ENCODE data around the gene CD247. TPM values are rescaled to one million over a fixed set of nuclear protein-coding genes. Genes with fewer than 3 reads are reported as not detected.

CD247 gene
- polyA plus RNA-seq, 1 donor, result 1.2 TPM

- no peak for DNase-seq (ENCODE audit: low read depth)
Measured at GRCh38 chr1:167512046-167512654, 6.2 kb downstream of the CD247 start.

- DNase-seq (ENCODE audit: low read depth), result no peak
Measured at GRCh38 chr1:167511374-167511986, 6.8 kb downstream of the CD247 start.

GRCh38 chr1:167510881-167511280, 7.4 kb downstream of the CD247 start:
- no peak for DNase-seq (ENCODE audit: low read depth)

GRCh38 chr1:167510244-167510643, 8.1 kb downstream of the CD247 start:
- DNase-seq (ENCODE audit: low read depth), result no peak

GRCh38 chr1:167509587-167509986, 8.7 kb downstream of the CD247 start:
- no peak for DNase-seq (ENCODE audit: low read depth)

GRCh38 chr1:167507719-167508118, 10.6 kb downstream of the CD247 start:
- no peak for DNase-seq (ENCODE audit: low read depth)

- no peak for DNase-seq (ENCODE audit: low read depth)
Measured at GRCh38 chr1:167504467-167504827, 13.9 kb downstream of the CD247 start.

GRCh38 chr1:167503626-167504466, 14.5 kb downstream of the CD247 start:
- DNase-seq (ENCODE audit: low read depth), result no peak

- no peak for DNase-seq (ENCODE audit: low read depth)
Measured at GRCh38 chr1:167502719-167503462, 15.4 kb downstream of the CD247 start.

GRCh38 chr1:167502192-167502551, 16.2 kb downstream of the CD247 start:
- DNase-seq (ENCODE audit: low read depth), result no peak

- no peak for DNase-seq (ENCODE audit: low read depth)
Measured at GRCh38 chr1:167501515-167502191, 16.7 kb downstream of the CD247 start.

GRCh38 chr1:167500283-167500860, 18.0 kb downstream of the CD247 start:
- no peak for DNase-seq (ENCODE audit: low read depth)

GRCh38 chr1:167499664-167500101, 18.6 kb downstream of the CD247 start:
- no peak for DNase-seq (ENCODE audit: low read depth)

GRCh38 chr1:167499106-167499505, 19.2 kb downstream of the CD247 start:
- DNase-seq (ENCODE audit: low read depth), result no peak

GRCh38 chr1:167496797-167497619, 21.3 kb downstream of the CD247 start:
- no peak for DNase-seq (ENCODE audit: low read depth)

- DNase-seq (ENCODE audit: low read depth), result no peak
Measured at GRCh38 chr1:167493372-167493771, 25.0 kb downstream of the CD247 start.

GRCh38 chr1:167492481-167492910, 25.8 kb downstream of the CD247 start:
- DNase-seq (ENCODE audit: low read depth), result no peak

GRCh38 chr1:167491586-167492461, 26.5 kb downstream of the CD247 start:
- no peak for DNase-seq (ENCODE audit: low read depth)

- DNase-seq (ENCODE audit: low read depth), result no peak
Measured at GRCh38 chr1:167490765-167491164, 27.6 kb downstream of the CD247 start.
